HG02884 (cell line): Measurements from ENCODE around the gene L3MBTL3.

ENCODE experiments used
- ATAC-seq: cut with Tn5 transposase; IDR thresholded peaks from one replicate; pipeline ENCODE4 v1.9.1; 2021; ENCODE audit warnings: mild to moderate bottlenecking, moderate library complexity; ENCODE audit not compliant: unreplicated experiment

Gene L3MBTL3

GRCh38 chr6:130176378-130176777, 158.0 kb downstream of the L3MBTL3 start:
- ATAC-seq, result no peak

GRCh38 chr6:130178692-130179091, 160.3 kb downstream of the L3MBTL3 start:
- no peak for ATAC-seq

GRCh38 chr6:130182466-130182865, 164.1 kb downstream of the L3MBTL3 start:
- ATAC-seq, result no peak

GRCh38 chr6:130183271-130184222, 165.2 kb downstream of the L3MBTL3 start:
- ATAC-seq, result no peak

- ATAC-seq, result no peak
Measured at GRCh38 chr6:130185658-130186057, 167.3 kb downstream of the L3MBTL3 start.

- no peak for ATAC-seq
Measured at GRCh38 chr6:130187335-130188206, 169.2 kb downstream of the L3MBTL3 start.

GRCh38 chr6:130188207-130188899, 170.0 kb downstream of the L3MBTL3 start:
- ATAC-seq, result no peak

GRCh38 chr6:130189531-130190397, 171.4 kb downstream of the L3MBTL3 start:
- no peak for ATAC-seq
